Erythroblast (primary cell): Measurements from ENCODE around the gene URI1.

Source experiments
- GATA1 ChIP-seq: IDR thresholded peaks from 2 replicates; pipeline ENCODE4 v1.6.1; 2011; ENCODE audit warnings: low read depth, mild to moderate bottlenecking, control low read depth, low read length, moderate library complexity
- POLR2A ChIP-seq: IDR thresholded peaks from 2 replicates; pipeline ENCODE4 v1.6.1; 2011; ENCODE audit warnings: mild to moderate bottlenecking, low read length

DNA sequence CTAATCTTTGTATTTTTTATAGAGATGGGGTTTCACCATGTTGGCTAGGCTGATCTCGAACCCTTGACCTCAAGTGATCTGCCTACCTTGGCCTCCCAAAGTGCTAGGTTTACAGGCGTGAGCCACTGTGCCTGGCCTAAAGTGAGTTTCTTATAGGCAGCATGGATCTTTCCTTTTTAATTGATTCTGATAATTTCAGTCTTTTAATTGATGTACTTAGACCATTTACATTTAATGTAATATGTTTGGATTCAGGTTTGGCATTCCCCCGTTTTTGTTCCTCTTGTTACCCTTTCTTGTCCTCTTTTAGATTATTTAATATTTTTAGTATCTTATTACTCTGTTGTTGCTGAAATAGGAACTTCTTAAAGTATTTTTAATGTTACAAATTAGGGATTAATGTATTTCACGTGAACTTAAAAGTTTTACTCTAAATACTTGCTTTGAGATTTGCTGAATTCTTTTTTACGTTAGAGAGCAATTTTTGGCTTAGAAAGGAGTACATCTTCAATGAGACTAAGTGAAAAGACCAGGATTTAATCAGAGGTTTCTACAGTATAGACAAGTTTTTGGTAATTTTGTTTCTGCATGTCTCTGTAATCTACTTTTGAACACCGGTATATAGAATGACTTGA lies 50.3 kb downstream of the URI1 start:
- TF ChIP-seq POLR2A: no peak
- no peak for TF ChIP-seq GATA1
